ENCODE data around the gene KIAA1191.
A peak's percentile ranks its signal among the peaks of the same experiment; 100 is the strongest.

KIAA1191 gene

GRCh38 chr5:176382721-176383120 lies 21.2 kb upstream of the KIAA1191 start:
- Mint-ChIP-seq H3K4me1 (peaks cover 43% of the 10 kb centered on the region), H3K36me3 (peaks cover 48% of the 10 kb centered on the region), H3K27ac (no peak overlapping the region), H3K4me3 (no peak overlapping the region), H3K9me3 (no peaks in the 10 kb centered on the region), H3K27me3 (no peaks in the 10 kb centered on the region)
- no peak for ATAC-seq

GRCh38 chr5:176381979-176382378 lies 20.4 kb upstream of the KIAA1191 start:
- Mint-ChIP-seq H3K9me3 (no peaks in the 10 kb centered on the region), H3K4me3 (no peak overlapping the region), H3K27ac (no peak overlapping the region), H3K27me3 (no peaks in the 10 kb centered on the region), H3K4me1 (peaks cover 36% of the 10 kb centered on the region), H3K36me3 (peaks cover 48% of the 10 kb centered on the region)
- ATAC-seq = no peak

- peaks cover 46% of the 10 kb centered on the region for H3K36me3 Mint-ChIP-seq
- H3K9me3 Mint-ChIP-seq = no peaks in the 10 kb centered on the region
- ATAC-seq = no peak
- H3K27me3 Mint-ChIP-seq = no peaks in the 10 kb centered on the region
- peaks cover 30% of the 10 kb centered on the region for H3K4me1 Mint-ChIP-seq
- H3K4me3 Mint-ChIP-seq = no peak overlapping the region
- no peak overlapping the region for H3K27ac Mint-ChIP-seq
Observed at GRCh38 chr5:176381423-176381822, 19.9 kb upstream of the KIAA1191 start.

GRCh38 chr5:176379881-176380280 lies 18.3 kb upstream of the KIAA1191 start:
- H3K4me1 Mint-ChIP-seq = peaks cover 15% of the 10 kb centered on the region
- peak overlapping the region; percentile 22 for H3K27ac Mint-ChIP-seq
- peaks cover 47% of the 10 kb centered on the region for H3K36me3 Mint-ChIP-seq
- no peaks in the 10 kb centered on the region for H3K9me3 Mint-ChIP-seq
- H3K4me3 Mint-ChIP-seq = no peak overlapping the region
- no peaks in the 10 kb centered on the region for H3K27me3 Mint-ChIP-seq
- ATAC-seq = peak; percentile 78

- Mint-ChIP-seq H3K4me3 (no peak overlapping the region), H3K4me1 (no peaks in the 10 kb centered on the region), H3K27ac (no peak overlapping the region), H3K27me3 (no peaks in the 10 kb centered on the region), H3K36me3 (peaks cover 34% of the 10 kb centered on the region), H3K9me3 (no peaks in the 10 kb centered on the region)
- ATAC-seq = peak; percentile 80
Observed at GRCh38 chr5:176373100-176373818, 11.7 kb upstream of the KIAA1191 start.

GRCh38 chr5:176371621-176372539 lies 10.3 kb upstream of the KIAA1191 start:
- no peak overlapping the region for H3K4me3 Mint-ChIP-seq
- H3K27ac Mint-ChIP-seq = no peak overlapping the region
- no peaks in the 10 kb centered on the region for H3K27me3 Mint-ChIP-seq
- peaks cover 48% of the 10 kb centered on the region for H3K36me3 Mint-ChIP-seq
- H3K4me1 Mint-ChIP-seq = peaks cover 11% of the 10 kb centered on the region
- no peaks in the 10 kb centered on the region for H3K9me3 Mint-ChIP-seq
- no peak for ATAC-seq

GRCh38 chr5:176369934-176370711 lies 8.6 kb upstream of the KIAA1191 start:
- Mint-ChIP-seq H3K36me3 (peaks cover 30% of the 10 kb centered on the region), H3K27ac (no peak overlapping the region), H3K4me1 (peaks cover 11% of the 10 kb centered on the region), H3K9me3 (no peaks in the 10 kb centered on the region), H3K4me3 (no peak overlapping the region), H3K27me3 (no peaks in the 10 kb centered on the region)
- no peak for ATAC-seq

- Mint-ChIP-seq H3K27me3 (no peaks in the 10 kb centered on the region), H3K4me1 (peaks cover 11% of the 10 kb centered on the region), H3K4me3 (no peak overlapping the region), H3K36me3 (peaks cover 27% of the 10 kb centered on the region), H3K27ac (no peak overlapping the region), H3K9me3 (no peaks in the 10 kb centered on the region)
- no peak for ATAC-seq
Observed at GRCh38 chr5:176368726-176369125, 7.2 kb upstream of the KIAA1191 start.

GRCh38 chr5:176366232-176366894 lies 4.8 kb upstream of the KIAA1191 start:
- H3K27ac Mint-ChIP-seq = no peak overlapping the region
- peaks cover 26% of the 10 kb centered on the region for H3K36me3 Mint-ChIP-seq
- no peak for ATAC-seq
- H3K4me1 Mint-ChIP-seq = peaks cover 23% of the 10 kb centered on the region
- peak overlapping the region; percentile 63 for H3K4me3 Mint-ChIP-seq
- no peaks in the 10 kb centered on the region for H3K9me3 Mint-ChIP-seq
- H3K27me3 Mint-ChIP-seq = no peaks in the 10 kb centered on the region

- peak within 1 kb of the TSS; percentile 79 for H3K27ac Mint-ChIP-seq
- ATAC-seq = peak; percentile 70
- H3K9me3 Mint-ChIP-seq = no peaks in the 10 kb centered on the region
- peak within 1 kb of the TSS; percentile 83 for H3K4me3 Mint-ChIP-seq
- H3K36me3 Mint-ChIP-seq = peaks cover 19% of the 10 kb centered on the region
- H3K27me3 Mint-ChIP-seq = no peaks in the 10 kb centered on the region
- H3K4me1 Mint-ChIP-seq = peaks cover 31% of the 10 kb centered on the region
Observed at GRCh38 chr5:176365351-176366231, 4.0 kb upstream of the KIAA1191 start, which contains the start of gene ARL10. ARL10 (plus strand) TSS chr5:176365487; CDS start chr5:176365564, 77 bp downstream.

- Mint-ChIP-seq H3K4me1 (peaks cover 35% of the 10 kb centered on the region), H3K27ac (peak overlapping the region; percentile 79), H3K4me3 (peak overlapping the region; percentile 83), H3K36me3 (peaks cover 14% of the 10 kb centered on the region), H3K27me3 (no peaks in the 10 kb centered on the region), H3K9me3 (no peaks in the 10 kb centered on the region)
- ATAC-seq = no peak
Observed at GRCh38 chr5:176364765-176365350, 3.3 kb upstream of the KIAA1191 start.

- ATAC-seq = peak; percentile 68
- H3K4me1 Mint-ChIP-seq = peaks cover 45% of the 10 kb centered on the region
- H3K9me3 Mint-ChIP-seq = no peaks in the 10 kb centered on the region
- H3K27ac Mint-ChIP-seq = peak overlapping the region; percentile 98
- H3K4me3 Mint-ChIP-seq = peak overlapping the region; percentile 99
- H3K36me3 Mint-ChIP-seq = peaks cover 15% of the 10 kb centered on the region
- H3K27me3 Mint-ChIP-seq = no peaks in the 10 kb centered on the region
Observed at GRCh38 chr5:176362233-176362490, 598 bp upstream of the KIAA1191 start.

- Mint-ChIP-seq H3K27ac (peak overlapping the region; percentile 98), H3K9me3 (no peaks in the 10 kb centered on the region), H3K36me3 (peaks cover 14% of the 10 kb centered on the region), H3K4me3 (peak overlapping the region; percentile 99), H3K27me3 (no peaks in the 10 kb centered on the region), H3K4me1 (peaks cover 44% of the 10 kb centered on the region)
- peak; percentile 0 for ATAC-seq
Observed at GRCh38 chr5:176360894-176361436, 599 bp downstream of the KIAA1191 start.
